ENCODE data around the gene DCC.

DCC gene

DNA sequence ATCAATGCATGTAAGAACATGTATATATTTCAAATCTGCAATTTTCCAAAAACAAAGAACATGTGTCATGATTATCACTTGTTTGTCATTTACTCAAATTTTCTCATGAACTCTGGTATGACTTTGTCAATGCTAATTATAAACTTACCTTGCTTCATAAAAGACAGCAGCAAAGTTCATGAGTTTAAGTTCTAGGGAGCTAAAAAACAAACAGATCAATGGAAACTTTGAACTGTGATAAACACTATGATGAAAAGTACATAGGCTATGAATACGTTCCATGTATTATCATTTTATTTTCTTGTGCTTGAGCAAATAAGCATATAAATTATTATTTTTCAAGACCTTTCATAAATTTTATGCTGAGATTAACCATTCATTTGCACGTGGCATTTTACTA, 943.7 kb downstream of the DCC start:
- no peak overlapping the region for H3K27ac ChIP-seq (ENCODE audit: low read depth in 2 of 2, low read length in 2 of 2)
- no peaks in the 10 kb centered on the region for H3K36me3 ChIP-seq (ENCODE audit: control insufficient read depth in 2 of 2, insufficient read depth in 2 of 2, low read length in 2 of 2)
- H3K9ac ChIP-seq (ENCODE audit: low read depth in 1 of 2, low read length in 2 of 2), result no peak overlapping the region
- no peaks in the 10 kb centered on the region for H3K9me3 ChIP-seq (ENCODE audit: control insufficient read depth in 2 of 2, low read length in 2 of 2)
- H3K27me3 ChIP-seq (ENCODE audit: control insufficient read depth in 2 of 2, insufficient read depth in 2 of 2, low read length in 2 of 2), result no peaks in the 10 kb centered on the region
- H3K4me1 ChIP-seq (ENCODE audit: control insufficient read depth in 2 of 2, insufficient read depth in 2 of 2, low read length in 2 of 2), result no peaks in the 10 kb centered on the region
- H3K4me3 ChIP-seq (ENCODE audit: low read length in 2 of 2), result no peak overlapping the region

DNA sequence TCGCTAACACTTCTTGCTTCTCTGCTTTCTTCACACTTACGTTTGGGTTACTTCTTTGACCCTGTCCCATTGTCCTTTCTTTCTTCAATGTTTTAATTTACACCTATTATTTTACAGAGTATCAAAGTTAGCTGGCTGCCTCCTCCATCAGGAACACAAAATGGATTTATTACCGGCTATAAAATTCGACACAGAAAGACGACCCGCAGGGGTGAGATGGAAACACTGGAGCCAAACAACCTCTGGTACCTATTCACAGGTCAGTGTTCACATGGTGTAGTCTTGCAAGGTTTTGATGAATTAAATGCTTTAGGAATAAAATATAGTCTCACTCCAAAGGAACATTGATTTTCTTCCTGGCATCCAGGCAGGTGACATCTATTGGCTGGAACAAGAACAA, 965.5 kb downstream of the DCC start:
- no peaks in the 10 kb centered on the region for H3K9me3 ChIP-seq (ENCODE audit: control insufficient read depth in 2 of 2, low read length in 2 of 2)
- H3K4me3 ChIP-seq (ENCODE audit: low read length in 2 of 2), result no peak overlapping the region
- H3K4me1 ChIP-seq (ENCODE audit: control insufficient read depth in 2 of 2, insufficient read depth in 2 of 2, low read length in 2 of 2), result no peaks in the 10 kb centered on the region
- H3K9ac ChIP-seq (ENCODE audit: low read depth in 1 of 2, low read length in 2 of 2), result no peak overlapping the region
- H3K27ac ChIP-seq (ENCODE audit: low read depth in 2 of 2, low read length in 2 of 2), result no peak overlapping the region
- no peaks in the 10 kb centered on the region for H3K36me3 ChIP-seq (ENCODE audit: control insufficient read depth in 2 of 2, insufficient read depth in 2 of 2, low read length in 2 of 2)
- H3K27me3 ChIP-seq (ENCODE audit: control insufficient read depth in 2 of 2, insufficient read depth in 2 of 2, low read length in 2 of 2), result no peaks in the 10 kb centered on the region

DNA sequence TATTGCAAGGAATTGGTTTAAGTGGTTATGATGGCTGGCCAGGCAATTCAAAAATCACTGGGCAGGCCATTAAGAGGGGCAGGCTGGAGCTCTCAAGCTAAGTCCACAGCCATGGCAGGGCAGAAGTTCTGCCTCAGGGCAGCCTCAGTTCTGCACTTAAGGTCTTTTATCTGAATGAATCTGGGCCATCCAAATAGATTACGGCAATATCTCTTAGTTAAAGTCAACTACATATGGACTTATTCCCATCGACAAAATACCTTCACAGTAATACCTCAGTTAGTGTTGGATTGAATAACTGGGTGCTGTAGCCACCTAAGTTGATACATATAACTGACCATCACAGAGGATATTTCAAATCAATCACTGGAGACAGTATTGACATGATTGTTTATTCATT, 979.6 kb downstream of the DCC start:
- no peaks in the 10 kb centered on the region for H3K9me3 ChIP-seq (ENCODE audit: control insufficient read depth in 2 of 2, low read length in 2 of 2)
- H3K9ac ChIP-seq (ENCODE audit: low read depth in 1 of 2, low read length in 2 of 2), result no peak overlapping the region
- H3K27me3 ChIP-seq (ENCODE audit: control insufficient read depth in 2 of 2, insufficient read depth in 2 of 2, low read length in 2 of 2), result no peaks in the 10 kb centered on the region
- H3K4me3 ChIP-seq (ENCODE audit: low read length in 2 of 2), result no peak overlapping the region
- no peaks in the 10 kb centered on the region for H3K36me3 ChIP-seq (ENCODE audit: control insufficient read depth in 2 of 2, insufficient read depth in 2 of 2, low read length in 2 of 2)
- H3K4me1 ChIP-seq (ENCODE audit: control insufficient read depth in 2 of 2, insufficient read depth in 2 of 2, low read length in 2 of 2), result no peaks in the 10 kb centered on the region
- H3K27ac ChIP-seq (ENCODE audit: low read depth in 2 of 2, low read length in 2 of 2), result no peak overlapping the region

DNA sequence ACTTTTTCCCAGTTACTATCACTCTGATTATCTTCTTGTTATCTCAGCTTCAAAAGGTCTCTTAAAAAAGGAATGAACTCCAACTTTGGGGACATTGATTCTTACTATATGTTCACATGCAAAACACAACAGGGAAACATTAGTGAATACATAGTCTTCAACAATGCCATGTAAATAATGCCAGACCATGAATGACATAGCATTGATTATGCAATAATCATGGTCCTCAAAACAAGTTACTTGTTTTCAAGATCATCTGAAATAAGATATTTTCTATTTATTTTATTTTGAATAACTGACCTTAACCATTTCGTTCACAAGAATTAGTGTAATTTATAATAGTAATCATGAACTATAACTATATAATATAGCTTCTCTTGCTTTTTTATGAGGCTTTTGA, 982.2 kb downstream of the DCC start:
- H3K9me3 ChIP-seq (ENCODE audit: control insufficient read depth in 2 of 2, low read length in 2 of 2), result no peaks in the 10 kb centered on the region
- no peak overlapping the region for H3K4me3 ChIP-seq (ENCODE audit: low read length in 2 of 2)
- H3K27me3 ChIP-seq (ENCODE audit: control insufficient read depth in 2 of 2, insufficient read depth in 2 of 2, low read length in 2 of 2), result no peaks in the 10 kb centered on the region
- H3K27ac ChIP-seq (ENCODE audit: low read depth in 2 of 2, low read length in 2 of 2), result no peak overlapping the region
- H3K4me1 ChIP-seq (ENCODE audit: control insufficient read depth in 2 of 2, insufficient read depth in 2 of 2, low read length in 2 of 2), result no peaks in the 10 kb centered on the region
- no peaks in the 10 kb centered on the region for H3K36me3 ChIP-seq (ENCODE audit: control insufficient read depth in 2 of 2, insufficient read depth in 2 of 2, low read length in 2 of 2)
- no peak overlapping the region for H3K9ac ChIP-seq (ENCODE audit: low read depth in 1 of 2, low read length in 2 of 2)

DNA sequence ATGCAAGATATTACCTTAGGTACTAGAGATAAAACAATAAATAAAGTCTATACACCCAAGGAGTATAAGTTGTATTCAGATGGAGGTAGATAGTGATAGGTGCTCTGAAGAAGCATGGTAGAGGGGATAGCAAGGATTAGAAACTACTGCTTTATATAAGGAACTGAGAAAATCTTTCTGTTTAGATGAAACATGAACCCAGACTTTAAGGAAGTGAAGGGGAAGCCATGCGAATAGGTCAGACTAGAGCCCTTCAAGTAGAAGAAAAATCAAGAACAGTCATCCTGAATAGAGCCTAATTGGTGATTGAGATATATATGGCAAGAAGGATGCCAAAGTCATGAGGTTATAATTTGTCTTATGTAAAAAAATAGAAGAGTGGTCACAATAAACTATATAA, 984.4 kb downstream of the DCC start:
- Histone ChIP-seq H3K27me3 (ENCODE audit: control insufficient read depth in 2 of 2, insufficient read depth in 2 of 2, low read length in 2 of 2) (no peaks in the 10 kb centered on the region), H3K4me1 (ENCODE audit: control insufficient read depth in 2 of 2, insufficient read depth in 2 of 2, low read length in 2 of 2) (no peaks in the 10 kb centered on the region), H3K9ac (ENCODE audit: low read depth in 1 of 2, low read length in 2 of 2) (no peak overlapping the region), H3K4me3 (ENCODE audit: low read length in 2 of 2) (no peak overlapping the region), H3K9me3 (ENCODE audit: control insufficient read depth in 2 of 2, low read length in 2 of 2) (no peaks in the 10 kb centered on the region), H3K27ac (ENCODE audit: low read depth in 2 of 2, low read length in 2 of 2) (no peak overlapping the region), H3K36me3 (ENCODE audit: control insufficient read depth in 2 of 2, insufficient read depth in 2 of 2, low read length in 2 of 2) (no peaks in the 10 kb centered on the region)

DNA sequence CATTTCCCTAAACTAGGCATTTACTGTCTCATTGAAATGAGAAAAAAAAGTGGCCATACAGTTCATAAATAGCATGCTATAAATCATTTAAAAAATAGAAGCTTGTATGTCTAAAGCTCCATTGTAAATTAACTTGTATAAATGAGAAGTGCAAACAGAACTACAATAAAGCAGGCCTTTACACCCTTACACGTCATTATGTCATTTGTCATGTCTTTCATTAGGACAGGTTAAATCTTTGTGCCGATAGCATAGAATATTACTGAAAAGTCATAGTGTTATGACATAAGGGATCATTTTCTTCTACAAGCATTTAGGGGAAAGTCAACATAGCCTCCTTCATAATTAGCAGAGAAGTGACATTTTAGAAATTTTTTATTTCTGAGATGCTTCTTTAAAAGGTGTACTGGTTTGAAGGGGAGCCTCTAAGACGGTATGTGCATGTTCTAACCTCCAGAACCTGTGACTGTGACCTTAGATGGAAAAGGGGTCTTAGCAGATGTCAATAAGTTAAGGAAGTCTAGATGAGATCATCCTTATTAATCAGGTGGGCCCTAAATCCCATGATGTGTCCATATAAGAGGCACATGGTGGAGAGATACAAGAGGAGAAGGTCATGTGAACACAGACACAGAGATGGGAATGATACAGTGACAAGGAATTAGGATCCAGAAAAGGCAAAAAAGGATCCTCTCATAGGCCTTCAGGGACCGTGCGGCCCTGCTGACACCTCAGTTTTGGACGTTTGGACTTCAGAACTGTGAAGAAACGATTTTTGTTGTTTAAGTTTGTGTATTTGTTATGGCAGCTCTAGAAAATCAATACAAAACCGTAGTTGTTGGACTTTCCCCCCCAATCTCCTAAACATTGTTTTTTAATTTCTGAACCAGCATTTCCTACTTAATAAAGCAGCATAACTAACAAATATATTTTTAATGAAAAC, 1020.8 kb downstream of the DCC start:
- Histone ChIP-seq H3K27me3 (ENCODE audit: control insufficient read depth in 2 of 2, insufficient read depth in 2 of 2, low read length in 2 of 2) (no peaks in the 10 kb centered on the region), H3K4me1 (ENCODE audit: control insufficient read depth in 2 of 2, insufficient read depth in 2 of 2, low read length in 2 of 2) (no peaks in the 10 kb centered on the region), H3K4me3 (ENCODE audit: low read length in 2 of 2) (no peak overlapping the region), H3K27ac (ENCODE audit: low read depth in 2 of 2, low read length in 2 of 2) (no peak overlapping the region), H3K9me3 (ENCODE audit: control insufficient read depth in 2 of 2, low read length in 2 of 2) (no peaks in the 10 kb centered on the region), H3K9ac (ENCODE audit: low read depth in 1 of 2, low read length in 2 of 2) (no peak overlapping the region), H3K36me3 (ENCODE audit: control insufficient read depth in 2 of 2, insufficient read depth in 2 of 2, low read length in 2 of 2) (no peaks in the 10 kb centered on the region)

DNA sequence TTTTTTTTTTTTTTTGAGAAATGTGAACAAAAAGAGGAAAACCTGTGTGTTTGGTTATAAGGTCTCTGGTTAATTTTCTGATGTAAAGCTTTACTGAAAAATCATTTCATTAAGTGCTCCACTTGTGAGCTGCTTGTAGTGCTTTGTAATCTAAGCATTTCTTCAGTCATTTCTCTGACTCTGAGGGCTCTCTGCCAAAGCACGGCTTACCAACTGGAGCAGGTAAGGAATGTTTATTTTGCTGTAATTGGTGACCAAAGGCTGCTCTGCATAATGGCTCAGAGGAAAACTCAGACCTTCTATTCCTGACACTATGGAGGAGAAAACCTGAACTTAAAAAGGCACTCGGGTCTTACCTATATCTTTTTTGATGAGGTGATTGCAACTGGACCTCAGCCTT, 1035.6 kb downstream of the DCC start:
- no peaks in the 10 kb centered on the region for H3K36me3 ChIP-seq (ENCODE audit: control insufficient read depth in 2 of 2, insufficient read depth in 2 of 2, low read length in 2 of 2)
- H3K9me3 ChIP-seq (ENCODE audit: control insufficient read depth in 2 of 2, low read length in 2 of 2), result no peaks in the 10 kb centered on the region
- no peak overlapping the region for H3K4me3 ChIP-seq (ENCODE audit: low read length in 2 of 2)
- H3K27me3 ChIP-seq (ENCODE audit: control insufficient read depth in 2 of 2, insufficient read depth in 2 of 2, low read length in 2 of 2), result no peaks in the 10 kb centered on the region
- H3K9ac ChIP-seq (ENCODE audit: low read depth in 1 of 2, low read length in 2 of 2), result no peak overlapping the region
- H3K27ac ChIP-seq (ENCODE audit: low read depth in 2 of 2, low read length in 2 of 2), result no peak overlapping the region
- no peaks in the 10 kb centered on the region for H3K4me1 ChIP-seq (ENCODE audit: control insufficient read depth in 2 of 2, insufficient read depth in 2 of 2, low read length in 2 of 2)

DNA sequence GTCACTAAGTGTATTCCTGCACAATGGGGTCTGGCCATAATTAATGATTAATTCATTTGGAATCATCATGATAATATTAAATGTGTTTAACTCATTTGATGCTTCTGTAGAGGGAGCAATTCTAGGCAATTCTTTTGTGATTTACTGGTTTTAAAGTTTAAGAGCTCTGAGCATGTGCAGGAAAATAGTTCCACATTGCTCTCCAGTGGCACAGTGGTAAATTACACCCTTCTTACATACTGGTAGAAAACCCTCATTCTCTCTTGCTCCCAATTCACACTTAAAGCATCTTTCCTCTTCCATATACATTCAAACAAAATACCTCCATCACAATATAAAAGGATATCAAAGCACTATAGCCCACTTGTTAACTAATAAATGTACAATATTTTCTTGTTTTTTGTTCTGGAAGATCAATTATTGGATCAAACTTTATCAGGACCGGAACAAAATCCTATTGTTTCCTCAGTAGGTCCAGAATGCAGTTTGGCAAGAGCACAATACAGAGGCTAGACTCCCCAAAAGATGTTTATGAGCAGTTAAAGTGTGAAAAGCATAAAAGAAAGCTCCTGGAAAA, 1040.2 kb downstream of the DCC start:
- no peak overlapping the region for H3K4me3 ChIP-seq (ENCODE audit: low read length in 2 of 2)

DNA sequence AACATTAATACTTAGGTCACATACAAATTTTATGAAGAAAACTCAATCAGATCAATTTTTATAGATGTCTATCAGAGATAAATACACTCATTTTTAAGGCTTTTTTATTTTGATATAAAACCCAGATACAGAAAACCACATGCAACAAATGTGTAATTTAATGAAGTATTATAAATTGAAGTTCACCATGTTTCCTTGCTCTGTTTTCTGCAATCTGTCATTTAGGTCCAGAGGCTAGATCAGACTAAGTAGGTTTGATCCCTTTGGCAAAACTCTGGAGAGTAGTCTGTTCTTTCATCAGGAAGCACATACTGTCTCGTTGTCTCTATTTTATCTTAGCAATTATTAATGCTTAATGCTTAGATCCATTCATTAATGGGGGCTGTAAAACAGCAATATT, 1042.9 kb downstream of the DCC start:
- Histone ChIP-seq H3K36me3 (ENCODE audit: control insufficient read depth in 2 of 2, insufficient read depth in 2 of 2, low read length in 2 of 2) (no peaks in the 10 kb centered on the region), H3K4me3 (ENCODE audit: low read length in 2 of 2) (no peak overlapping the region), H3K27ac (ENCODE audit: low read depth in 2 of 2, low read length in 2 of 2) (no peak overlapping the region), H3K27me3 (ENCODE audit: control insufficient read depth in 2 of 2, insufficient read depth in 2 of 2, low read length in 2 of 2) (no peaks in the 10 kb centered on the region), H3K9ac (ENCODE audit: low read depth in 1 of 2, low read length in 2 of 2) (no peak overlapping the region), H3K4me1 (ENCODE audit: control insufficient read depth in 2 of 2, insufficient read depth in 2 of 2, low read length in 2 of 2) (no peaks in the 10 kb centered on the region), H3K9me3 (ENCODE audit: control insufficient read depth in 2 of 2, low read length in 2 of 2) (no peaks in the 10 kb centered on the region)

More for the DNA sequence above, 1040.2 kb downstream of the DCC start:
- Histone ChIP-seq H3K9ac (ENCODE audit: low read depth in 1 of 2, low read length in 2 of 2) (no peak overlapping the region), H3K27ac (ENCODE audit: low read depth in 2 of 2, low read length in 2 of 2) (no peak overlapping the region), H3K4me1 (ENCODE audit: control insufficient read depth in 2 of 2, insufficient read depth in 2 of 2, low read length in 2 of 2) (no peaks in the 10 kb centered on the region), H3K36me3 (ENCODE audit: control insufficient read depth in 2 of 2, insufficient read depth in 2 of 2, low read length in 2 of 2) (no peaks in the 10 kb centered on the region), H3K9me3 (ENCODE audit: control insufficient read depth in 2 of 2, low read length in 2 of 2) (no peaks in the 10 kb centered on the region), H3K27me3 (ENCODE audit: control insufficient read depth in 2 of 2, insufficient read depth in 2 of 2, low read length in 2 of 2) (no peaks in the 10 kb centered on the region)

DNA sequence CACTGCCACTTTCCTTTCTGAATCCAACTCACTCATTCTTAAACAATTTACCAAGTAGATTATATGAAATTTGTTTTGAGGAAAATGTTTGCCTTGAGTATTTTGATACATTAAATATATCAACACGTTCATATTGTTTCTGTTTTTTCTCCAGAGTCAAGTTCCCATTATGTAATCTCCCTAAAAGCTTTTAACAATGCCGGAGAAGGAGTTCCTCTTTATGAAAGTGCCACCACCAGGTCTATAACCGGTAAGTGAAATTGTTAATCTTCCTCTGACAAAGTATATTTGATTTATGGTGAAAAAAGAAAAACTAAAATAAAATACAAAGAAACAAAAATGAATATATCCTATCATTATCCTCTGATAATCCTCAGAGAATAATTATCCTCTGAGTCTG, 1045.9 kb downstream of the DCC start:
- H3K27me3 ChIP-seq (ENCODE audit: control insufficient read depth in 2 of 2, insufficient read depth in 2 of 2, low read length in 2 of 2), result no peaks in the 10 kb centered on the region
- H3K9ac ChIP-seq (ENCODE audit: low read depth in 1 of 2, low read length in 2 of 2), result no peak overlapping the region
- no peaks in the 10 kb centered on the region for H3K4me1 ChIP-seq (ENCODE audit: control insufficient read depth in 2 of 2, insufficient read depth in 2 of 2, low read length in 2 of 2)
- no peak overlapping the region for H3K27ac ChIP-seq (ENCODE audit: low read depth in 2 of 2, low read length in 2 of 2)
- H3K36me3 ChIP-seq (ENCODE audit: control insufficient read depth in 2 of 2, insufficient read depth in 2 of 2, low read length in 2 of 2), result no peaks in the 10 kb centered on the region
- H3K4me3 ChIP-seq (ENCODE audit: low read length in 2 of 2), result no peak overlapping the region
- no peaks in the 10 kb centered on the region for H3K9me3 ChIP-seq (ENCODE audit: control insufficient read depth in 2 of 2, low read length in 2 of 2)
